ENCODE results near the gene EGR1.

The EGR1 gene

DNA sequence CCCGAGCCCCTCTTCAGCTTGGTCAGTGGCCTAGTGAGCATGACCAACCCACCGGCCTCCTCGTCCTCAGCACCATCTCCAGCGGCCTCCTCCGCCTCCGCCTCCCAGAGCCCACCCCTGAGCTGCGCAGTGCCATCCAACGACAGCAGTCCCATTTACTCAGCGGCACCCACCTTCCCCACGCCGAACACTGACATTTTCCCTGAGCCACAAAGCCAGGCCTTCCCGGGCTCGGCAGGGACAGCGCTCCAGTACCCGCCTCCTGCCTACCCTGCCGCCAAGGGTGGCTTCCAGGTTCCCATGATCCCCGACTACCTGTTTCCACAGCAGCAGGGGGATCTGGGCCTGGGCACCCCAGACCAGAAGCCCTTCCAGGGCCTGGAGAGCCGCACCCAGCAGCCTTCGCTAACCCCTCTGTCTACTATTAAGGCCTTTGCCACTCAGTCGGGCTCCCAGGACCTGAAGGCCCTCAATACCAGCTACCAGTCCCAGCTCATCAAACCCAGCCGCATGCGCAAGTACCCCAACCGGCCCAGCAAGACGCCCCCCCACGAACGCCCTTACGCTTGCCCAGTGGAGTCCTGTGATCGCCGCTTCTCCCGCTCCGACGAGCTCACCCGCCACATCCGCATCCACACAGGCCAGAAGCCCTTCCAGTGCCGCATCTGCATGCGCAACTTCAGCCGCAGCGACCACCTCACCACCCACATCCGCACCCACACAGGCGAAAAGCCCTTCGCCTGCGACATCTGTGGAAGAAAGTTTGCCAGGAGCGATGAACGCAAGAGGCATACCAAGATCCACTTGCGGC, 1.8 kb downstream of the EGR1 start:
- FAIRE-seq: no peak
- DNase-seq (ENCODE audit: insufficient read length, low spot score): no peak
- TF ChIP-seq, protein P1, sequence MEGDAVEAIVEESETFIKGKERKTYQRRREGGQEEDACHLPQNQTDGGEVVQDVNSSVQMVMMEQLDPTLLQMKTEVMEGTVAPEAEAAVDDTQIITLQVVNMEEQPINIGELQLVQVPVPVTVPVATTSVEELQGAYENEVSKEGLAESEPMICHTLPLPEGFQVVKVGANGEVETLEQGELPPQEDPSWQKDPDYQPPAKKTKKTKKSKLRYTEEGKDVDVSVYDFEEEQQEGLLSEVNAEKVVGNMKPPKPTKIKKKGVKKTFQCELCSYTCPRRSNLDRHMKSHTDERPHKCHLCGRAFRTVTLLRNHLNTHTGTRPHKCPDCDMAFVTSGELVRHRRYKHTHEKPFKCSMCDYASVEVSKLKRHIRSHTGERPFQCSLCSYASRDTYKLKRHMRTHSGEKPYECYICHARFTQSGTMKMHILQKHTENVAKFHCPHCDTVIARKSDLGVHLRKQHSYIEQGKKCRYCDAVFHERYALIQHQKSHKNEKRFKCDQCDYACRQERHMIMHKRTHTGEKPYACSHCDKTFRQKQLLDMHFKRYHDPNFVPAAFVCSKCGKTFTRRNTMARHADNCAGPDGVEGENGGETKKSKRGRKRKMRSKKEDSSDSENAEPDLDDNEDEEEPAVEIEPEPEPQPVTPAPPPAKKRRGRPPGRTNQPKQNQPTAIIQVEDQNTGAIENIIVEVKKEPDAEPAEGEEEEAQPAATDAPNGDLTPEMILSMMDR (IDR thresholded peaks at IDR 0.05; ENCODE audit: insufficient read depth, missing control alignments): no peak

DNA sequence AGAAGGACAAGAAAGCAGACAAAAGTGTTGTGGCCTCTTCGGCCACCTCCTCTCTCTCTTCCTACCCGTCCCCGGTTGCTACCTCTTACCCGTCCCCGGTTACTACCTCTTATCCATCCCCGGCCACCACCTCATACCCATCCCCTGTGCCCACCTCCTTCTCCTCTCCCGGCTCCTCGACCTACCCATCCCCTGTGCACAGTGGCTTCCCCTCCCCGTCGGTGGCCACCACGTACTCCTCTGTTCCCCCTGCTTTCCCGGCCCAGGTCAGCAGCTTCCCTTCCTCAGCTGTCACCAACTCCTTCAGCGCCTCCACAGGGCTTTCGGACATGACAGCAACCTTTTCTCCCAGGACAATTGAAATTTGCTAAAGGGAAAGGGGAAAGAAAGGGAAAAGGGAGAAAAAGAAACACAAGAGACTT, 2.4 kb downstream of the EGR1 start:
- TF ChIP-seq, protein P1 (IDR thresholded peaks at IDR 0.05; ENCODE audit: insufficient read depth, missing control alignments): no peak
- DNase-seq (ENCODE audit: insufficient read length, low spot score) (no peak), FAIRE-seq (no peak)

DNA sequence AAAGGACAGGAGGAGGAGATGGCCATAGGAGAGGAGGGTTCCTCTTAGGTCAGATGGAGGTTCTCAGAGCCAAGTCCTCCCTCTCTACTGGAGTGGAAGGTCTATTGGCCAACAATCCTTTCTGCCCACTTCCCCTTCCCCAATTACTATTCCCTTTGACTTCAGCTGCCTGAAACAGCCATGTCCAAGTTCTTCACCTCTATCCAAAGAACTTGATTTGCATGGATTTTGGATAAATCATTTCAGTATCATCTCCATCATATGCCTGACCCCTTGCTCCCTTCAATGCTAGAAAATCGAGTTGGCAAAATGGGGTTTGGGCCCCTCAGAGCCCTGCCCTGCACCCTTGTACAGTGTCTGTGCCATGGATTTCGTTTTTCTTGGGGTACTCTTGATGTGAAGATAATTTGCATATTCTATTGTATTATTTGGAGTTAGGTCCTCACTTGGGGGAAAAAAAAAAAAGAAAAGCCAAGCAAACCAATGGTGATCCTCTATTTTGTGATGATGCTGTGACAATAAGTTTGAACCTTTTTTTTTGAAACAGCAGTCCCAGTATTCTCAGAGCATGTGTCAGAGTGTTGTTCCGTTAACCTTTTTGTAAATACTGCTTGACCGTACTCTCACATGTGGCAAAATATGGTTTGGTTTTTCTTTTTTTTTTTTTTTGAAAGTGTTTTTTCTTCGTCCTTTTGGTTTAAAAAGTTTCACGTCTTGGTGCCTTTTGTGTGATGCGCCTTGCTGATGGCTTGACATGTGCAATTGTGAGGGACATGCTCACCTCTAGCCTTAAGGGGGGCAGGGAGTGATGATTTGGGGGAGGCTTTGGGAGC, 3.1 kb downstream of the EGR1 start:
- TF ChIP-seq, protein P1 (IDR thresholded peaks at IDR 0.05; ENCODE audit: insufficient read depth, missing control alignments): no peak
- DNase-seq (ENCODE audit: insufficient read length, low spot score) (no peak), FAIRE-seq (no peak)

DNA sequence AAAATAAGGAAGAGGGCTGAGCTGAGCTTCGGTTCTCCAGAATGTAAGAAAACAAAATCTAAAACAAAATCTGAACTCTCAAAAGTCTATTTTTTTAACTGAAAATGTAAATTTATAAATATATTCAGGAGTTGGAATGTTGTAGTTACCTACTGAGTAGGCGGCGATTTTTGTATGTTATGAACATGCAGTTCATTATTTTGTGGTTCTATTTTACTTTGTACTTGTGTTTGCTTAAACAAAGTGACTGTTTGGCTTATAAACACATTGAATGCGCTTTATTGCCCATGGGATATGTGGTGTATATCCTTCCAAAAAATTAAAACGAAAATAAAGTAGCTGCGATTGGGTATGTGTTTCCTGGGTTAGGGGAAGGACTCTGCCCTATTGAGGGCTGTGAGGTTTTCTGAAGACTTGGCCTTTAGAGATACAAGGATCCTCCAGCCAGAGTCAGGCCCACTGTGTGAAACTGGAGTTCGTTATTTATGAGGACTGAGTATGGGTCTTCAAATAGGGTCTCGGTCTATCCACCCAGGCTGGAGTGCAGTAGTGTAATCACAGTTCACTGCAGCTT, 3.8 kb downstream of the EGR1 start:
- DNase-seq (ENCODE audit: insufficient read length, low spot score): no peak
- no peak for FAIRE-seq
- TF ChIP-seq, protein P1 (IDR thresholded peaks at IDR 0.05; ENCODE audit: insufficient read depth, missing control alignments): no peak

DNA sequence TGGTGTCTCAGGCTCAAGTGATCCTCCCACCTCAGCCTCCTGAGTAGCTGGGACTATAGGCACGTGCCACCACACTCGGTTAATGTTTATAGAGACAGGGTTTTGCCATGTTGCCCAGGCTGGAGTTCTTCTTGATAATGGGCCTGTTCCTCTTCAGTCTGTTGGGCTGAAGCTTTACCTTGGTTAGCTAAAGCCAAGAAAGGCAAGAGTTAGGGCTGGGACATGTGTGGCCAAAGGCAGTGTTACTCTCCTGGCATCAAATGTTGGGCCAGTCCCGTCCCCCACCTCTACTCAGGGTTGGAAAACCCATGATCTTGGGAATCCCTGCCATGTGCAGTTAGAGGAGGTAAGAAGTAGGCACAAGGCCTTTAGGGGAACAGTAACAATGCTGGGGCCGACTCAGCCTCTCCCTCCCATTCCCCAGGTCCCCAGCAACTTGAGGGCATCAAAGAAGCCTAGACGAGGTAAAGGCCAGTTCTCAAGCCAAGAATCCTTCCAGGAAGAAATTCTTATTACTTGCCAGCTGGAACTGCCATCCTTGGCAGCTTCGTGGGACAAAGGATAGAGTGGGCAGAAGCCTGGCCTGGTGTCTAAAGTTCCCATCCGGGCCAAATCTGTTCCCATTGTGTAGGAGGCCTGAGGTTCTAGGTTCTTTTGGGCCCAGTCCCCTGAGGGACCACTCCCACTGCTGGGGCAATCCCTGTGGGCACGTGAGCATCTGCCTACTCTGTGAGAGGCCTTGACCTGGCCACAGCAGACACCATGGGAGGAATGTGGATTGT, 4.5 kb downstream of the EGR1 start:
- DNase-seq (ENCODE audit: insufficient read length, low spot score): no peak
- FAIRE-seq: no peak
- TF ChIP-seq, protein P1 (IDR thresholded peaks at IDR 0.05; ENCODE audit: insufficient read depth, missing control alignments): no peak

DNA sequence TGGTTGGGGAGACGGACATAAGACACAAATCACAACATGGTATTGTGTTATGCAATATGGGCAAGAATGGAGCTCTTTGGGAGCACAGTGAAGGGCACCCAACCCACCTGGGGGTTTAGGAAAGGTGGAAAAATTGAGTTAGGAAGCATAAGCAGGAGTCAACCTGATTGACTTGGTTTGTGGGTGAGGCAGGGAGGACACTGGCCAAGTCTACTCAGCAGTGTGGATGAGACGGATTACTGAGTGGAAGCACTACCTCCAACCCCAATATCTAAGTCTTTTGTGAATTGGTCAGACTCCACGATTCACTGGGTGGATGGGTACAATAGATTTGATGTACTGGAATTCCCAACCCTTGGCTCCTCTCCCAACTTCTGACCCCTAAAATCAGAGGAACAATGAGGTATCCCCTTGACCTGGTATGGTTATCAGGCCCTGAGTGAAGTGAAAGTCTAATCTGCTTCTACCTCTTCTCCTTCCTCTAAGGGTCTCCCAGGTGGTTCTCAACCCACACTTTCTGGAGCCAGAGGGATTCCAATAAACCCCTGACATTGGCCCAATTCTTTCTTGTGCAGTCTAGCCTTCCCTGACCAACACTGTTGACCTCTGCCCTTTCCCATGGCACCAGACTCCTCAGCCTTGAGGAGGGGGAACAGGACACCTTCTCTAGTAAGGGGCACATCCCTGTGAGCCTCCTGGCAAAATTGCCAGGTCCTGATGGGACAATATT, 5.2 kb downstream of the EGR1 start:
- FAIRE-seq (no peak), DNase-seq (ENCODE audit: insufficient read length, low spot score) (no peak)
- TF ChIP-seq, protein P1 (IDR thresholded peaks at IDR 0.05; ENCODE audit: insufficient read depth, missing control alignments): no peak

Data from D721Med (cell line).